PC-9 (cell line): ENCODE results near the gene TLE5. TPM values are rescaled to one million over a fixed set of nuclear protein-coding genes. Genes with fewer than 3 reads are reported as not detected.

Experiments used
- BruUV-seq: library from RNA; stranded (reverse); fragments of 400-500 nt; replicated peaks from 2 replicates; lab custom pipeline; 2021; lab: Mats Ljungman, UMichigan
- CTCF ChIA-PET: fragments of 300-600 bp; sonication (Branson Sonifier 250); formaldehyde crosslinking; loops from one replicate; lab custom pipeline; 2022; ENCODE audit warnings: antibody characterized with exemption; lab: Charles Lee
- POLR2A ChIA-PET: fragments of 300-600 bp; sonication (Branson Sonifier 250); formaldehyde crosslinking; loops from one replicate; lab custom pipeline; 2022; ENCODE audit warnings: antibody characterized with exemption; ENCODE audit not compliant: unreplicated experiment; lab: Charles Lee
- DNase-seq, 2 experiments: peaks; one replicate each; pipeline versions ENCODE4 v3.0.0 to v3.0.0-alpha.2; 2015 to 2022; ENCODE audit warnings: mixed read lengths in 1 of 2
- H2AFZ ChIP-seq: fragments of 200-600 bp; sonication (generic); 2 replicates; pipeline ENCODE4 v1.8.1; 2017; ENCODE audit warnings: antibody characterized with exemption
- H3F3A ChIP-seq: fragments of 200-600 bp; sonication (generic); 2 replicates; pipeline ENCODE4 v1.8.1; 2017; ENCODE audit warnings: antibody characterized with exemption, mild to moderate bottlenecking, low read depth; ENCODE audit not compliant: insufficient read depth
- H3K27ac ChIP-seq: fragments of 200-600 bp; sonication (generic); 2 replicates; pipeline ENCODE4 v1.6.1; 2016; ENCODE audit warnings: mixed run types
- H3K27me3 ChIP-seq: fragments of 200-600 bp; sonication (generic); 2 replicates; pipeline ENCODE4 v1.6.1; 2016; ENCODE audit warnings: low read depth, mixed run types; ENCODE audit not compliant: insufficient read depth
- H3K36me3 ChIP-seq: fragments of 200-600 bp; sonication (generic); 2 replicates; pipeline ENCODE4 v1.6.1; 2016; ENCODE audit warnings: low read depth, mixed run types
- H3K4me1 ChIP-seq: fragments of 200-600 bp; sonication (generic); replicated peaks from 2 replicates; pipeline ENCODE4 v1.6.1; 2016; ENCODE audit warnings: mixed run types; ENCODE audit not compliant: insufficient read depth
- H3K4me2 ChIP-seq: fragments of 200-600 bp; sonication (generic); 2 replicates; pipeline ENCODE4 v1.6.1; 2017; ENCODE audit warnings: mixed run types
- H3K4me3 ChIP-seq: fragments of 200-600 bp; sonication (generic); 2 replicates; pipeline ENCODE4 v1.6.1; 2016; ENCODE audit warnings: mixed run types
- H3K79me2 ChIP-seq: fragments of 200-600 bp; sonication (generic); 2 replicates; pipeline ENCODE4 v1.6.1; 2017; ENCODE audit warnings: low read depth, mixed run types
- H3K9me2 ChIP-seq: fragments of 200-600 bp; sonication (generic); 2 replicates; pipeline ENCODE4 v1.8.1; 2017; ENCODE audit warnings: mild to moderate bottlenecking; ENCODE audit not compliant: insufficient read depth
- H3K9me3 ChIP-seq: fragments of 200-600 bp; sonication (generic); 2 replicates; pipeline ENCODE4 v1.8.1; 2016; ENCODE audit warnings: low read depth; ENCODE audit not compliant: insufficient read depth
- H4K20me1 ChIP-seq: fragments of 200-600 bp; sonication (generic); 2 replicates; pipeline ENCODE4 v1.8.1; 2017; ENCODE audit not compliant: insufficient read depth
- CTCF ChIP-seq: fragments of 200-600 bp; sonication (generic); conservative IDR thresholded peaks from 2 replicates; pipeline ENCODE4 v1.6.1; 2017; ENCODE audit warnings: mixed run types, antibody characterized with exemption, mild to moderate bottlenecking, moderate library complexity
- EZH2 ChIP-seq: fragments of 200-600 bp; sonication (generic); IDR thresholded peaks from 2 replicates; pipeline ENCODE4 v1.8.0; 2017; ENCODE audit warnings: antibody characterized with exemption, low read depth
- intact Hi-C: fragments of 100-400 bp; cut with micrococcal nuclease; formaldehyde crosslinking; loops from one replicate; pipeline ENCODE4 v1.10.0; 2022; ENCODE audit not compliant: unreplicated experiment
- total RNA-seq: library from RNA; stranded (reverse); gene quantifications from 2 replicates; pipeline ENCODE4 v1.2.3, GENCODE V29; 2021

Gene TLE5
- total RNA-seq, 1 experiment from 2014 or later: 217 TPM

GRCh38 chr19:3084943-3085342 lies 22.6 kb upstream of the TLE5 start:
- Histone ChIP-seq H3K79me2 (no peaks in the 10 kb centered on the region), H3K4me1 (no peaks in the 10 kb centered on the region), H4K20me1 (no peaks in the 10 kb centered on the region), H2AFZ (no peak overlapping the region), H3K27me3 (no peaks in the 10 kb centered on the region), H3K9me2 (no peaks in the 10 kb centered on the region), H3F3A (no peaks in the 10 kb centered on the region), H3K36me3 (no peaks in the 10 kb centered on the region), H3K4me2 (no peak overlapping the region), H3K9me3 (no peaks in the 10 kb centered on the region), H3K27ac (no peak overlapping the region), H3K4me3 (no peak overlapping the region)
- POLR2A ChIA-PET: no interaction called here
- intact Hi-C loops: no loop called here
- DNase-seq: no peak
- no peak for TF ChIP-seq CTCF
- CTCF ChIA-PET: no interaction called here
- no TSS peak for BruUV-seq

GRCh38 chr19:3083964-3084363 lies 21.7 kb upstream of the TLE5 start:
- Histone ChIP-seq H2AFZ (no peak overlapping the region), H3K4me1 (no peaks in the 10 kb centered on the region), H3K27me3 (no peaks in the 10 kb centered on the region), H3K4me2 (no peak overlapping the region), H3K36me3 (no peaks in the 10 kb centered on the region), H3F3A (no peaks in the 10 kb centered on the region), H3K9me3 (no peaks in the 10 kb centered on the region), H3K27ac (no peak overlapping the region), H3K79me2 (no peaks in the 10 kb centered on the region), H3K4me3 (no peak overlapping the region), H4K20me1 (no peaks in the 10 kb centered on the region), H3K9me2 (no peaks in the 10 kb centered on the region)
- POLR2A ChIA-PET: no interaction called here
- intact Hi-C loops: no loop called here
- CTCF ChIA-PET: no interaction called here
- no peak for DNase-seq
- no TSS peak for BruUV-seq
- TF ChIP-seq CTCF: no peak
- TF ChIP-seq EZH2: no peak

- BruUV-seq: no TSS peak
These were observed 20.0 kb upstream of the TLE5 start for GRCh38 chr19:3082331-3082730.

More at GRCh38 chr19:3082331-3082730, 20.0 kb upstream of the TLE5 start:
- Histone ChIP-seq H2AFZ (no peak overlapping the region), H3K9me2 (no peaks in the 10 kb centered on the region), H3K4me1 (no peaks in the 10 kb centered on the region), H3F3A (no peaks in the 10 kb centered on the region), H3K27ac (no peak overlapping the region), H3K4me2 (no peak overlapping the region), H4K20me1 (no peaks in the 10 kb centered on the region), H3K36me3 (no peaks in the 10 kb centered on the region), H3K79me2 (no peaks in the 10 kb centered on the region), H3K4me3 (no peak overlapping the region), H3K9me3 (no peaks in the 10 kb centered on the region), H3K27me3 (no peaks in the 10 kb centered on the region)
- no peak for TF ChIP-seq EZH2
- no peak for TF ChIP-seq CTCF
- no peak for DNase-seq
- POLR2A ChIA-PET: no interaction called here
- CTCF ChIA-PET: no interaction called here
- intact Hi-C loops: no loop called here
